ENCODE data around the gene ATG14. TPM values are rescaled to one million over a fixed set of nuclear protein-coding genes. Genes with fewer than 3 reads are reported as not detected.
A peak's percentile ranks its signal among the peaks of the same experiment; 100 is the strongest.

The ATG14 gene
- polyA plus RNA-seq, 3 donors = 1.8 to 6.8 (median 3.3) TPM

- H3K27ac Mint-ChIP-seq = peak overlapping the region in 2 of 7 donors; percentile 15 to 49
- no peak overlapping the region for H2AFZ ChIP-seq (ENCODE audit: insufficient read depth, low read depth, low read length, poor library complexity, severe bottlenecking)
- intact Hi-C loops (cut with micrococcal nuclease) = loop anchor here in 1 of 2 donors (10.0 kb wide), 1 partner anchor 107 kb away; no protein-coding TSS in a partner anchor
- no peaks in the 10 kb centered on the region for H3K27me3 Mint-ChIP-seq (ENCODE audit: low read depth in 3 of 3)
- TF ChIP-seq CTCF (IDR thresholded peaks at IDR 0.05) = no peak
- H3K9ac ChIP-seq (ENCODE audit: insufficient read depth, low read length, poor library complexity, severe bottlenecking) = no peak overlapping the region
- H3K4me1 ChIP-seq (ENCODE audit: control insufficient read depth in 1 of 2, insufficient read depth in 2 of 2, low read length in 2 of 2) = no peaks in the 10 kb centered on the region
- H3K4me1 Mint-ChIP-seq = peaks cover 4% of the 10 kb centered on the region
- 100% methylated on average over 3 of the region's 9 CpGs for WGBS (ENCODE audit: insufficient coverage)
- H3K36me3 ChIP-seq (replicated peaks in 1 of 2; ENCODE audit: control insufficient read depth in 1 of 2, insufficient read depth in 2 of 2, low read length in 2 of 2) = peaks cover 26 to 58% of the 10 kb centered on the region in 2 donors
- no peak overlapping the region for H3K4me3 ChIP-seq (replicated peaks in 1 of 3; ENCODE audit: low read depth in 2 of 3, low read length in 3 of 3)
- H3K9me3 ChIP-seq (replicated peaks in 1 of 2; ENCODE audit: control insufficient read depth in 1 of 2, insufficient read depth in 1 of 2, low read length in 2 of 2) = no peaks in the 10 kb centered on the region
- no peak overlapping the region for H3K4me3 Mint-ChIP-seq
- H3K4me2 ChIP-seq (replicated peaks; ENCODE audit: extremely low read depth, low read length, poor library complexity, severe bottlenecking) = no peak overlapping the region
- peaks cover 23% of the 10 kb centered on the region for H3K79me2 ChIP-seq (ENCODE audit: insufficient read depth, low read length)
- H3K27ac ChIP-seq (ENCODE audit: low read depth in 1 of 2, low read length in 2 of 2) = peak overlapping the region in 1 of 2 donors; percentile 30
- H3K9me3 Mint-ChIP-seq = no peaks in the 10 kb centered on the region
- peaks cover 28 to 48% of the 10 kb centered on the region in 2 donors for H3K36me3 Mint-ChIP-seq
- H3K27me3 ChIP-seq (ENCODE audit: control insufficient read depth in 2 of 2, insufficient read depth in 2 of 2, low read length in 2 of 2) = no peaks in the 10 kb centered on the region
- peaks cover 26% of the 10 kb centered on the region for H4K20me1 ChIP-seq (ENCODE audit: insufficient read depth, low read length)
- DNase-seq = no peak
These were observed 59.4 kb downstream of the ATG14 start for GRCh38 chr14:55352201-55352600.

- no peak for DNase-seq
- Mint-ChIP-seq H3K36me3 (peaks cover 28 to 44% of the 10 kb centered on the region in 2 donors), H3K27me3 (ENCODE audit: low read depth in 3 of 3) (no peaks in the 10 kb centered on the region), H3K27ac (peak overlapping the region in 1 of 7 donors; percentile 65), H3K9me3 (no peaks in the 10 kb centered on the region), H3K4me3 (no peak overlapping the region), H3K4me1 (peaks cover 9% of the 10 kb centered on the region)
- no peak for TF ChIP-seq CTCF (IDR thresholded peaks at IDR 0.05)
- Histone ChIP-seq H3K4me3 (replicated peaks in 1 of 3; ENCODE audit: low read depth in 2 of 3, low read length in 3 of 3) (no peak overlapping the region), H3K4me2 (replicated peaks; ENCODE audit: extremely low read depth, low read length, poor library complexity, severe bottlenecking) (no peak overlapping the region), H2AFZ (ENCODE audit: insufficient read depth, low read depth, low read length, poor library complexity, severe bottlenecking) (no peak overlapping the region), H3K27me3 (ENCODE audit: control insufficient read depth in 2 of 2, insufficient read depth in 2 of 2, low read length in 2 of 2) (no peaks in the 10 kb centered on the region), H3K9ac (ENCODE audit: insufficient read depth, low read length, poor library complexity, severe bottlenecking) (no peak overlapping the region), H3K9me3 (replicated peaks in 1 of 2; ENCODE audit: control insufficient read depth in 1 of 2, insufficient read depth in 1 of 2, low read length in 2 of 2) (no peaks in the 10 kb centered on the region), H3K27ac (ENCODE audit: low read depth in 1 of 2, low read length in 2 of 2) (no peak overlapping the region), H3K36me3 (replicated peaks in 1 of 2; ENCODE audit: control insufficient read depth in 1 of 2, insufficient read depth in 2 of 2, low read length in 2 of 2) (peaks cover 26 to 54% of the 10 kb centered on the region in 2 donors), H3K79me2 (ENCODE audit: insufficient read depth, low read length) (peaks cover 34% of the 10 kb centered on the region), H4K20me1 (ENCODE audit: insufficient read depth, low read length) (peaks cover 36% of the 10 kb centered on the region), H3K4me1 (ENCODE audit: control insufficient read depth in 1 of 2, insufficient read depth in 2 of 2, low read length in 2 of 2) (no peaks in the 10 kb centered on the region)
- intact Hi-C loops (cut with micrococcal nuclease) = loop anchor here in 1 of 2 donors (10.0 kb wide), 1 partner anchor 106 kb away; no protein-coding TSS in a partner anchor
- WGBS (ENCODE audit: insufficient coverage) = 89% methylated on average over 9 of the region's 9 CpGs
These were observed 60.5 kb downstream of the ATG14 start for GRCh38 chr14:55351111-55351510.

Data from CD14-positive monocyte (primary cell).